NK-92 treated with Interleukin-12 subunit alpha and Interleukin-12 subunit beta, amount 100 ng/mL, for 24 hours (cell line): ENCODE results near the gene AMER2.
"Not testable (repeated sequence)": the region's sequence is repeated elsewhere in the genome, so short reads cannot be mapped to it uniquely, and the experiment has no call there.

Experiments used
- DNase-seq: peaks from one replicate; lab custom pipeline; 2025; lab: John Stamatoyannopoulos, UW

The AMER2 gene

DNA sequence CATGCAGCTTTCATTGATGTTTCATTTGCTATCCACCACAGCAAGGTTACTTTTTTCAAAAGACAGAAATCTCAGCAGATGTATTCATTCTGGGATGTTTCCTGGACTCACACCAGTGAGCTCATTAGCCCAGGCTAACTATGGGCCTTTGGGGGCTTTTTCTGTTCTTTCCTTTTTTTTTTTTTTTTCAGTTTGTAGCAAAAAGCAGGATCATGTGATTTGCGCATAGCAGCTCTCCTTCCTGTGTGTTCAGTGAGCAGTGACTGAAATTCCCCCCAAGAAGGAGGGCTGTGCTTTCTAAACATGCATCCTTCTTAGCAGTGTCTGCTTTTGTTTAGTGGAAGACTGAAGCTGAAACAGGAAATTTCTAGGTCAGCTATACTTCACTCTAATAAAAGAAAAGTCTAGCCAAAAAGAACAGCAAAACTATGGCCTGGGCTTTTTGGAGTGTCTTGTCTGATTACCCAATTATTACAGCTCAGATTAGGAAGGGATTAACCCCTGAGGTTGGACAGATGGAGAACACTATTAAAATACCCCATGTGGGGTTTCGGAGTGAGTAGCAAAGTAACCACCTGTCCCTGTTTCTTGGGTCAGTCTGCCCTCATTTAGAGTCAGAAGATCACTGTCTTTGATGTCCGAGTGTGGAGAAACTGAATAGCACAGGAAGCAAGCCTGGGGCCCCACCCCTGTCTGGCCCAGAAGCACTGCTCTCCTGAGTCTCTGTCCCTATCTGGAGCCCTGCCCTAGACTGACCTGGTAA lies 8.9 kb upstream of the AMER2 start:
- no peak for DNase-seq

DNA sequence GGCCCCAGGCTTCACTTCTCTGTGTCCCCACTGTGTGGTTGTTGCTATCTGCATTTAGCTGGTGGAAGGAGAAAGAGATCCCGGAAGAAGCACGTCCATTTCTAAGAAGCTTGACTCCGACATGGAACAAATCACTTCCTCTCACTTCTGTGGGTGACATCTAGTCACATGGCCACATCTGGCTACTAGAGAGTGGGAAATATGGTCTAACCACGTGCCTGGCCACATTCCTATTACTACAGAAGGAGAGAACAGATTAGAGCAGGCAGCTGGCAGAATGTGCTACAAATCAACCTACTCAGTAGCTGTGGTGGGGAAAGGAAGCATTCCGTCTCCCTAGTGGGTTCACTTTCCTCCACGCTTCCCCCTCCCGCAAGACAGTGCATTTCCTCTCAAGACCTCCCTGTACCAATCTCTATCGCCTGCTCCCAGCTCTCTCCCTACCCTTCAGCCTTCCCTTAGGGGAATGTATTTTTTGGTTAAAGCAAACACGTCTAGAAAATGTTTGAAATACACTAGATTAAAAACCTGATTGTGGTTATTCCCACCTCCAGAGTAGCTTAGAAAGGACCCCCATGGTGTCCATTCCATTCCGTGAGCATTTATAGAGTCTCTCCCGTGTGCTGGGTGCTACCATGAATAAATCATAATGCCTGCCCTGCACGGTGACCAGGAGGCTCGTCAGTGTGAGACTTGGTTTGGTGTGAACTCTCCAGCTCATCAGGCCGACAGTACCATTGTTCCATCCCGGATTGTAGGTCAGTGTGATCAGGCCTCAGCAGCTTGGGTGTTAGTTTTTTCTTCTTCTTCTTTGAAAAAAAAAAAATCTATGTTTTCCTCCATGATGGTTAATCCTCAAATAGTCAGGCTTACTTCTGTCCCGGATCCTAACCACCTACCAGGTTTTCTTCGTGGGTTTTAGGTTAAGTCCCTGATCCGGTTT lies 8.0 kb upstream of the AMER2 start:
- DNase-seq = no peak

DNA sequence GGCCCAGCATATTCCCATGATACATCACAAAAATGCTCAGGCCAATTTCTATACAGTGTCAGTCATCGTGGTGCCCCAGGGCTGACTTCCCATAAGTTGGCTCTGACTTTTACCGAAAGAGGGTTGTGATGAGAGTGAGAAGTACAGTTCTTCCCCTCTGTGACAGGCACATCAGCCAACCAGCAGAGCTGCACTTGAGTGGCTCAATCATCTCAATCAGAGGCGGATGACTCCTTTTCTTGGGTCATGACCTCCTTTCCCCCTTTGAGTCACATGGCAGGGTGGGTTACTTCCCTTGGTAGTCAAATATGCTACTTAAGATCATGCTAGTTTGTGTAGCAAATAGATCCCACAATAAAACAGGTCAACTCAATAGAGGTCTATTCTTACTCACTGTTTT lies 6.9 kb upstream of the AMER2 start:
- DNase-seq = no peak

DNA sequence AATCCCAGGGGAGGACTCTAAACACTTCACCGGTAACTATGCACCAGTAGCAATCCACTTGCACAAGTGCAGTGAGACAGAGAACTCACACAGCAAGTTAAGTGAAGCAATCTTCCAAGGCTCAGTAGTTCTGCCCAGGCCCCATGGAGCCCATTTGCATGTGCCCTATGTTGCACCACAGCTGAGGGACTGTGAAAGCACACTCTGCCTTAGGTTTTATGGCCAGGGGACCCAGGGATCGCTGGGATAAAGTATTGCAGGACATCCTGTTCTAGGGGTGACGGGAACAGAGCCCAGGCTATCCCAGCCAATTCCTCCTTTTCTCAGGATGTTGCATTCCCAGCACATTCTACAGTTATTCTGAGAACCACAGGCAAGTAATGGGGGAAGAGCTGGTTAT lies 6.0 kb upstream of the AMER2 start:
- no peak for DNase-seq

DNA sequence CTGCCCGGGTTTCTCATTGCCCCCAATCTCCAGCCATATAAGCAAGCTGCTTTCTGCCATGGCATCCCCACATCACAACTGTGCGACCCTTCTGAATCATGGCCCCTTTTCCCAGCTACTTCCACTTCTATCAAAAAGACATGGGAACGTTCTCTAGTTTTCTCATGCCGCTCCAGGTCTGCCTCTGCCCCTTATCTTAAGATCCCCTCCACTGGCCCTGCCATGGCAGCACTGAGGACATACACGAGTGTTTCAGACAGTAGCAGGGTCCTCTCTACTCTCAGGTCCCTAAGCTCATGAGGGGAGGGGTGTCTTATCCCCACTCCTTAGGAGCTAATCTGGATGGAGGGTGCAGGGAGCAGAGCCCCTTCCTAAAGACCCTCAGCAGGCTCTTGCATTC lies 5.5 kb upstream of the AMER2 start:
- no peak for DNase-seq

DNA sequence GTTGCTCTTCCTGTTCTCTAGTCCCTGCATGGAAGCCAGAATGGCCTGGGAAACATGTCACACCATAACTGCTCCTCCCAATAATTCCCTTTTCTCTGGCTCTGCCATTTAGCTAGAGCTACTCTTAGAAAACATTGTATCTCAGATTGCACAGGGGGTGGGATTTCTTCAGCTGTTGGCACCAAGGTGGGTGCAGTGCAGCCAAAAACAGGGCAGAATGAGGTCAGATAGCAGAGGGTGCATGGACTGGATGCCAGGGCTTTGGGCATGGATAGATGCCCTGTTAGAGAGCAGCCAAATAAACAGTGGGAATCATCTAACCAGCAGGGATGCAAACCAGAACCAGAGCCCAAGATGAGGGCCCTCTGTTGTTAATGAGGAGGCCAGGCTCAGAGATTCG lies 4.9 kb upstream of the AMER2 start:
- no peak for DNase-seq

DNA sequence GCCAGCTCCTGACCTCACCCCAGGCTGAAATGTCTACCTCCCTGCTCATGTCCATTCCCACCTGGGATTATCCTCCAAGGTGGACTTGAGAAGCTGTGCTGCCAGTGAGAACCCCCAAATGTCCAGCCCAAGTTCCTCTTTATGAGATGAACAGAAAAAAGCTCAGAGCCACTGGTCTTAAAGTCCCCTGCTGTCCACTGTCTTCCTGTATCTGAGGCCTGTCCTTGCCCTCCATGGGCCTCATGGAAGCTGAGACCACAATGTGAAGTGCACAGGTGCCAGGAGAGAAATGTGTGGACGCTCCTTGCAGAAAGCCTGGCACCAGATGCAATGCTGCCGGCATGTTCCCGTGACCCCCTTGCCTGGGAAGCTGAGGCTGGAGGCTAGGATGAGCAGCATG lies 3.3 kb upstream of the AMER2 start:
- no peak for DNase-seq

DNA sequence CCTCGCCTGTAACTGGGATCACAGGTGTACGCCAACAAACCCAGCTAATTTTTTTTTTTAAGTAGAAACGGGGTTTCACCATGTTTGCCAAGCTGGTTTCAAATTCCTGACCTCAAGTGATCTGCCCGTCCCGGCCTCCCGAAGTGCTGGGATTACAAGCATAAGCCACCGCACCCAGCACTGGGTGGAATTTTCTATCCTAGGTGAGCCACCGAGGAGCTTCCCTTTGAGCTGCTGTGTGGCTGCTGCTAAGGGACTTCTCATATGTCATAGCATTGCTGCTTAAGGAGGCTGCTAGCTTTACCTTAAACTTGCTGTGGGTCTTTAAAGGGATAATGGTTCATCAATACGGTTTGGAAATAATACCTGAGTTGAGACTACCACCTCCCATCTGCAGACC lies 2.9 kb upstream of the AMER2 start:
- no peak for DNase-seq

DNA sequence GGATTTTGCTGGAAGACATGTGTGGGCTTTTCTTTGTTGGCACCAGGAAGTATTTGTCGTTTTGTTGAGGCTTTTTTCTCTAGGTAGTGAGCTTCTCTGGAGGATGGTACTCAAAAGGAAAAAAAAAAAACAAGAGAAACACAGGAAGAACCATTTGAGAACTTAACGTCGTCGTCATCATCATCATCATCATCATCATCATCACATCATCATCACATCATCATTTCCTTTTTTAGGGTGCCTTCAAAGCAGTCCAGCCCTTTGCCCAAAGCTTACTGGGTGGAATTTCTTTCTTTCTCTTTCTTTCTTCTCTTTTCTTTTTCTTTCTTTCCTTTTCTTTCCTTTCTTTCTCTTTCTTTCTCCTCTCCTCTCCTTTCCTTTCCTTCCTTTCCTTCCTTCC lies 2.2 kb upstream of the AMER2 start:
- DNase-seq = no peak

DNA sequence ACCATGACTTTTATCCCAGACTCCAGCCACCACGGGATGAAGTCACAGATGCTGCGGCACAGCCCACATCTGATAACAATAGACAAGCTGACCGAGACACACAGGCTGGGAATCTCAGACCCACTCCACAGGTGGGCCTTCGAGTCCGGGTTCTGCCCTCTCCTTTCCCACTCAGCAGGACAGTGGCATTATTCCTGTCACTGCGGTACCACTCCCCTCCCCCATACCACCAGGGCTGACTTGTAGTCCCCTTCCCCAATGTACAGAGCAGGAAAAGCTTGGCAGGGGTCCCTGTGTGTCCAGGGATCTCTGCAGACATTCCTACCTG lies 179 bp upstream of the AMER2 start:
- no peak for DNase-seq

DNA sequence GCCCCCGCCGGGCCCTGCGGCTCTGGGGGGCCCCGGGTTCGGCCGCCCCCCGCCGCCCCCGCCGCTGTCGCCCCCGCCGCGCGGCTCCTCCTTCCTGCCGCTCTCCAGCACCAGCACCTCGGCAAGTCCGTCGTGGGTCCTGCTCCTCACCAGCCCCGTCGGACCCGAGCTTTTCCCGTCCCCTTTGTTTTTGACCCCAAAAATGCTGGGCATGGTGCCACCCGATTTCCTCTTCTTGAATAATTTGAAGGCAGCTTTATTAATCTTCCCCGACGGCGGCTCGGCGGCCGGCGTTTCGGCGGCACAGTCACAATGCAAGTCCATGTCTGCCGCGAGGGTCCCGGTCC lies 945 bp downstream of the AMER2 start:
- no peak for DNase-seq

DNA sequence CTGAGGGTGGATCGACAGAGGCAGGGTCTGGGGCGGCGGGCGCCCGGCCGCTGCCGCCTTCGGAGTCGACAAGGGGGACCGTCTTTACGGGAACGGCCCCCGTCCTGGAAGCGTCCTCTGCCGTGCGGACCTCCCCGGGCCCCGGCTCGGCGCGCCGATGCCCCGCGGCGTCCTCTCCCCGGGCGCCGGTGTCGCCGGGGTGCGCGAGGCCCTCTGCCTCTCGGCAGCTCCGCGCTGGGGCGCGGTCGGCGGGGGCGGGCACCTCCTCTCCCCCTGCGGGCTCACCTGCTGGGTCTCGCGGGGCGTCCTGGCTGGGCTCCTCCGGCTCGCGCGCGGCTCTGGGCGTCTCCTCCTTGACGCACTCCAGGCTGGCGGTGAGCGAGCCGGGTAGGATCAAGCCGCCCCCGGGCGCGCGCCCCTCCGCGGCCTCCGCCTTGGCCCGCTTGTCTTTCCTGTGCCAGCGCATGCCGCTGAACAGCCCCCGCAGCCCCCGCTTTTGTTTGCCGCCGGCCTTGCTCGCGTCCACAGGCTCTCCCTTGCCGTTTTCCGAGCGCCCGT lies 1.5 kb downstream of the AMER2 start:
- DNase-seq = no peak

DNA sequence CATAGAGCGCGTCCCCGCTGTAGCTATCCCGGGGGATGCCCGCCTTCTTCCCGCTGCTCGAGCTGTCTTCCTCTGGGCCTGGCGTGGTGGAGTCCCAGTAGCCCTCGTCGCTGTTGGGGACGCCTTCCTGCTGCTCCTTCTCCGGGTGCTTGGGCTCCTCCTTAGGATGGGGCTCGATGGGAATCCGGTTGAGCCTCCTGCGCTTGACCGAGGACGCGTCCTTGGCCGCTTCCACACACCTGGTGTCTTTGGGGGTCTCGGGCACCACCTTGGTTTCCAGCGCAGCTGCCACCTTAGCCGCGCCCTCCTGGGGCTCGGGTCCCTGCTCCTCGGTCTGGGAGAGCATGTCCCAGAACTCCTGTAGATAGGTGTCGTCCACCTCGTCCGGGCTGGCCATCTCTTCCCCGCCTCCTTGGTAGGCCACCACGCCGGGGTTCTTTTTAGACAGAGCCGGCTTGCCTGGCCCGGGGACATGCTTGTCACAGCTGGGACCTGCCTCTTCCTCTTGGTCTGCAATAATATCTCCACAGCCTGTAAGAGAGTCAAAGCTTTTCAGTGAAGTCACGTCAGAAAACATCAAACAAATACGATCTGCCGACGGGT lies 2.0 kb downstream of the AMER2 start:
- no peak for DNase-seq

DNA sequence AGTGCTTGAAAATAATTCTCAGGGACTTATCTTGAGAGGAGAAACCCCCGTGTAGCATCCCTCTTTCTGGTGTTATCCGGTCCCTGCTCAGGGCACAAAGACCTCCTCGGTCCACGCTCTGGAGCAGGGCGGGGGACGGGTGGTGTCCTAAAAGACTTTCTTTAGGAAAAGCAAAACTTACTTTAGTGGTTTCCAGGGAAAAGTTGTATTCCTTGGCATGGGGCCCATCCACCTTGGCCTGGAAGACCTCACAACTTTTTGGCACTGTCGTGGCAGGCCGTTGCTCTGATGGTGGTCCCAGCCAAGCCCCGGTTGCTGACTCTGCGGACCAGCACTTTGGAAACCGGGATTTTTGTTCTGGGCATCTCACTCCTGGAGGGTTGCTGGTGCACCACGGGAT lies 2.7 kb downstream of the AMER2 start:
- no peak for DNase-seq

DNA sequence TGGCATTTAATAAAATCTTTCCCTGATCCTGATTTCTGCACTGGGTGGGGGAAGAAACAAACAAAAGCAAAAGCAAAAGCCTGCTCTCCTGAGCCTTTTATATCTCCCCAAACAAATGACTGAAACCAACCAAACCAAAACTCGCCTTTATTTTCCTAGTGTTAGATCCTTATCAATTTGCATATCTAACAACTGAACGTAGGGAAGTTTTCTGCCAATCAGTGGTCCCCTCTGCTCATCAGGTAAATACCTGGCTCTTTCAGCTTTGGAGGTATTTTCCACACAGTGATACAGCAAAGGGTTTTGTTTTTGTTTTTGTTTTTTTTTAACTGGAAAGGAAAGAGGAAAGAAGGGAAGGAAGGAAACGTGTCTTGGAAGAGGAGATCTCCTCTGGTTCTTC lies 3.3 kb downstream of the AMER2 start:
- no peak for DNase-seq

DNA sequence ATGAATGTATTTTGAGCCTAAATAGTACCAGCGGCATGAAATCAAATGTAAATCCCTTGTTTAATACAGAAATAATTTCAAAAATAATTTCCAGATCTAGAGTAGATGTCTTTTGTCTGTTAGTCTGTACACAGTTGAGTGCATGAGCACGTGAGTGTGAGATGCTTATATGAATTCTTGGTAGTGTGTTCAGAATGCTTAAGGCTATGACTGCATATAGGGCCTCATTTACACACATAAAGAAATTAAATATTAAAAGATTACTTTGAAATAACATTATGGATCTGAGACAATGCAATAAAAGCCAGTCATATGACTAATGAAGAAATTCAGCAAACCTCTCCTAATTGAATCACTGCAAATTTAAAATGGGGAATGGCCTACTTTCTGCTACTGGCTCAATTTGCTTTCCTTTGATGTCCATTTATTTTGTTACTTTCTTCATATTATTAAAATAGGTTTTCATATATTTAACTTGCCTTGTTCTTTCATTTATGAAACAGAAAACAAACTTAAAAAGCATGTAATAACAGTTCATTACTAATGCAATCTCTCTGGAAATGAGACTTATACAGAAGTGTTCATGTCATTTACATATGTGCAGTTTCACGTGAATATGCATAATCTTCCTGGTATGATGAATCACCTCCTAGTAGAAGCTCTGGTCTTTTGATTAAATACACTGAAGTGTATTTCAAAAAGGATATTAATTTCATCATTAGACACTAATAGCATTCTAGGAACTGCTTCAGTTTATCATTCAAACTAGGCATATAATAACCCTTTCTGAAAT lies 4.5 kb downstream of the AMER2 start:
- DNase-seq = no peak

DNA sequence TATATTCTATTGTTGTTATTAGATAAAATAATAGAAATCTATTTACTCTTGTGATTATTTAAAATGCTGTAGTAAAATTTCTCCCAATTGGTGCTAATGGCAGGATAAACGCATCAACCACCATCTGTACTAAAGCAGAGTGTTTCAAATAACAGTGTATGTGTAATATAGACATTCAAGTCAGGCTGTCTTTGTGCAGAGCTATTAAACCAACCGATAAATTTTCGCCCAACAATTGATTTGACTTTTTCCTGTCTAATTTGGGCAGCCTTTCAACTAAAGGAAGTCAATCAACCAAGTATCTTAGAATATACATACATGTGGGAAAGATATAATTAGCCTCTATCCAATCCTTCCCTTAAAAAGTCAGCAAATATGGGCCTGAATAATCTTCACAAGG lies 5.8 kb downstream of the AMER2 start:
- no peak for DNase-seq

DNA sequence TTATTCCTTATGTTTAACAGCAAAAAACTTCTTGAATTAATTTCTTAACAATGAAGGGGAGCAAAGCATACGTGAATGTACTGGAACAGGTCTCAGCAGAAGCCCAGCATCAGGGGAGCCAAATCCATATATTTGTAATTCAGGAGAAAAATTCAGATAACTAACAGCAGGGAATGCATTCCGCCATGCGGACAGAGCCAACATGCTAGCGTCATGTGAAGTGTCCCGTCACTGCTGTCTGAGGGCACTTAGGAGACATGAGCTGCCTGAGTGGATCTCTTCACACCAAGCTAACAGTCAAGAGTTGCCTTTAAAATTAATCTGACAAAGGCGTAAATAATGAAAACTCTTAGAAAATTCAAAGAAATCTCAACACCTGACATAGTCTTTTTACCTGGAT lies 6.4 kb downstream of the AMER2 start:
- no peak for DNase-seq

DNA sequence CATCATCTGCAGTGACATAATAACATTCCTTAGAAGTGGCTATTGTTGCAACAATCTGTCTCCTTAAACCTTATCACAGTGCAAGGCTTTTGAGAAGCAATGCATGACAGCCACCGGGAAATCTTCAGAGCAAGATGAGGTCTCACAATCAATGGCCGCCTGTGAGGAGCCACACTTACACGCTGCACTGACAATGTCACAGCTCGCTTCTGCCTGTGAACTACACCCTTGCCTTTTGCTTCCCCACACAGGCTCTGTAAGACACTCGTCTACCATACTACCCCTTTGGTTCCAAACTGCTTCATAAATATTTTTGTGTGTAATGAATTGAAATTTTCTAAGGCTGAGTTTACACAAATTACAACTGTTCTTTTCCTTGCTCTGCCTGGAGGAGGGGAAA lies 6.9 kb downstream of the AMER2 start:
- DNase-seq = not testable (repeated sequence)

DNA sequence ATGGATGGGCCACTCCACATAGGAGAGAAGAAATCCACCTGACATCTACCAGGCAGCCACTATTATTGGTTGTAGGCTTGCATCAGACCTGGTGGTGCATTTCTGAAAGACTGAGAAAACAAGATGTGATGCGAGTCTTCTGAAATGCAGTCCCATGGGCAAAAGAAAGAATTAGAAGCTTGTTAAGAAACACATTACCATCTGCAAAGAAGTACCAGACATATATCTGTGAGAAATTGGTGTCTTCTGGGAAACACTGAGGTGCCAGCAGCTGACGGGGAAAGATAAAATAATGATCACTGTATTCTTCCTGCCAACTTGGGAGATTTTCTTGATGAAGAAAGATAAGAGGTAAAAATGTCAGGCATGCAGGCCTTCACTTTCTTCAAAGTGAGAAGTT lies 14.4 kb downstream of the AMER2 start:
- DNase-seq = no peak

DNA sequence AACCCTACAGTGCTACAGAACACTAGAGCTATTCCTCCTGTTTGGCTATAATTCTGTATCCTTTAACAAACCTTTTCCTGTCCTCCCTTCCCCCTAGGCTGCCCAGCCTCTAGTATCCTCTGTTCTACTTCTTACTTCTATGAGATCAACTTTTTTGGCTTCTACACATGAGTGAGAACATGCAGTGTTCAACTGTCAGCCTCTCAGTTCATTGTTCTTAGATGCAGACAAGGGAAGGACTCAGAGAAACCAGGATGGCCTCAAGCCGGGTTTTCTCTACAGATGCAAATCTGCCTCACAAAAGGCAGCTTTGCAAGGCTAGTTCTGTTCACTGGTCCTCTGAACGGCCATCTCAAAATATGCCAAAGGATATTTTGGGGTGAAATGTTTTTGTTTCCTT lies 18.4 kb downstream of the AMER2 start:
- no peak for DNase-seq

DNA sequence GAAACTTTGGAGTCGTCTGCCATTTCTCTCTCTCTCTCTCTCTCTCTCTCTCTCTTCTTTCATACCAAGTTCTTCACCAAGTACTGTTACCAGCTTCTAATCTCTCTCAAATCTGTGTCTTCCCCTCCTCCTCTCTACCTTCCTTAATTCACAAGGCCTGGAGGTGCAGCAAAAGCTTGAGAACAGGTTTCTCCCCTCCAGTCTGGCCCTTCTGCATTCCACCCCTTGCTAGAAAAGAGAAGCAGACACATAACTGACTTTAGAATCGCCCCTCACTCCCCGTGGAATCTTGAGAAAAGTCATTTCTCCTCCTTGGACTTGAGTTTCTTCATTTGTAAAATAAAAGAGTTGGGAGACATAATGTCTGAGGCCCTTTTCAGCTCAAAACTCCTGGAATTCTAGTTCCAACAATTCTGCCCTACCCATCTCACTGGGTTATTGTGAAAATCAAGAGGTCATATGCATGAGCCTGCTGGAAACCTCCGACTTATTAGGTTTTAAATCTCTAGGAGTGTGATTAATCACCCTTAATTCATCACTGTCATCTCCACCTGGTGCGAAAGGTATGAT lies 20.4 kb downstream of the AMER2 start:
- DNase-seq = no peak
